ENCODE measurements around the gene IGSF6.
"Not testable (repeated sequence)": the region's sequence is repeated elsewhere in the genome, so short reads cannot be mapped to it uniquely, and the experiment has no call there.

The IGSF6 gene

DNA sequence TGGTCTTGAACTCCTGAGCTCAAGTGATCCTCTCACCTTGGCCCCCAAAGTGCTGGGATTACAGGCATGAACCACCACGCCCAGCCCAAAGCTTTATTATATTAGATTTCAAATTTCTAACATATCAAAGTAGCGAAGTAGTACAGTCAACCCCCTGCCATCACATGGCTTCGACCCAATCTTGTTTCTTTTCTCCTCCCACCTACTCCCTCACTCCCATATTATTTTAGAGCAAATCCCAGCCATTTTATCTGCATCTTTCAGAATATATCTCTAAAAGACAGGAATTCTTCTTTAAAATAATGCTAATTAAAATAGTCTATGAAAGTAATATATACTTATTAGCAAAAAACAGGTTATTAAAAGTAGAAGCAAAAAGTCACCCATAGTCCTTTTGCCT lies 893 bp downstream of the IGSF6 start:
- no peak for DNase-seq

DNA sequence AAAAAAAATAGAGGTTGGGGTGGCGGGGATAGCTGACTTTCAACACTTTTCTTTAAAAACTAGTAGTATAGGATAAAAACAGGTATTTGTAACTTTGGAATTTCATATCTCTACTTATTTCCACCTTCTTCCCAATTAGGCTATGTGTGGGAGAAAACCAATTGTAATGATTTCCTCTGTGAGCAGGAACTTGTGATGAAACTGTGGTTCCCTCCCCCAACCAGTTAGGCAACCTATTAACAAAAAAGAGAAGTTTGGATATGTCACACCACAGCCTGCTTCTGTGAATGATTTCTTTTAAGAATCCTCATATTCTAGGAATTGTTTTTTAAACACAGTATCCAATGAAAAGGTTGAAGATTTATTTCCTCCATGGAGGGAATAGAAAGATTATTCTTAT lies 1.9 kb downstream of the IGSF6 start:
- DNase-seq, result no peak

DNA sequence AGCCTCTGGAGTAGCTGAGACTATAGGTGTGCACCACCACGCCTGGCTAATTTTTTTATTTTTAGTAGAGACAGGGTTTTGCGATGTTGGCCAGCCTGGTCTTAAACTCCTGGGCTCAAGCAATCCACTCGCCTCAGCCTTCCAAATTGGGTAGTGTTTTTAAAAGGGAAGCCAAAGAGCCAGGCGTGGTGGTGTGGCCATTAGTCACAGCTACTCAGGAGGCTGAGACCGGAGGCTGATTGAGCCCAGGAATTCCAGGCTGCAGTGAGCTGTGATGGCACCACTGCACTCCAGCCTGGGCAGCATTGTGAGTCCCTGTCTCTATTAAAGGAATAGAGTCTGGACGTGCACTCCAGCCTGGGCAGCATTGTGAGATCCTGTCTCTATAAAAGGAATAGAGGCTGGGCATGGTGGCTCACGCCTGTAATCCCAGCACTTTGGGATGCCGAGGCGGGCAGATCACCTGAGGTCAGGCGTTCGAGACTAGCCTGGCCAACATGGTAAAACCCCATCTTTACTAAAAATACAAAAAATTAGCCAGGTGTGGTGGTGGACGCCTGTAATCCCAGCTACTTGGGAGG lies 2.5 kb downstream of the IGSF6 start:
- DNase-seq, result not testable (repeated sequence)

DNA sequence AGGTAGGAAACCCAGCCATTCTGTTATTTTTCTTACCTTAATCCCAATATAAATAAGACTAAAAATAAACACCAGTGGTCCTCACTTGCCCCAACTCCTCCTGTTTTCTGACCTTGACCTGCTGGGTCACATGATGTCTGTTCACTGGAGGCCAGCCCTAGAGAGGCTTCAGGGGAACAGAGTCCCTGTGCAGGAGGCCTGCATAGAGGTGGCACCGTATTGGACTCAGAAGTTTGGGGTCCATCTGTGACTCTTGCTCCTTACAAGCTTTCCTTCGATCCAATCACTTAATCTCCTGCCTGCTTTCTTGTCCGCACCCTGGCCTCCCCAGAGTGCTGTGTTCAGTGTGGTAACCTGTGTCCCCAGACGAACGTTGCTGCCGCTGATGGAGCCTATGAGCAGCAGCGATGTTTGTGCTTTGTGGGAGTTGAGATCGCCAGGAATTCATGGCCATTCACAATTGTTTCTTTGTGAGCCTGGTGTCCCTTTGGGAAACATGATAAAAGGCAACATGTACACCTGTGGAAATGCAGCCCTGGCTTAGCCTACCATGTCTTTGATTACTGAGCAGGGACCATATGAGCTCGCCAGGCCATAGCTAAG lies 4.7 kb downstream of the IGSF6 start:
- DNase-seq, result no peak

DNA sequence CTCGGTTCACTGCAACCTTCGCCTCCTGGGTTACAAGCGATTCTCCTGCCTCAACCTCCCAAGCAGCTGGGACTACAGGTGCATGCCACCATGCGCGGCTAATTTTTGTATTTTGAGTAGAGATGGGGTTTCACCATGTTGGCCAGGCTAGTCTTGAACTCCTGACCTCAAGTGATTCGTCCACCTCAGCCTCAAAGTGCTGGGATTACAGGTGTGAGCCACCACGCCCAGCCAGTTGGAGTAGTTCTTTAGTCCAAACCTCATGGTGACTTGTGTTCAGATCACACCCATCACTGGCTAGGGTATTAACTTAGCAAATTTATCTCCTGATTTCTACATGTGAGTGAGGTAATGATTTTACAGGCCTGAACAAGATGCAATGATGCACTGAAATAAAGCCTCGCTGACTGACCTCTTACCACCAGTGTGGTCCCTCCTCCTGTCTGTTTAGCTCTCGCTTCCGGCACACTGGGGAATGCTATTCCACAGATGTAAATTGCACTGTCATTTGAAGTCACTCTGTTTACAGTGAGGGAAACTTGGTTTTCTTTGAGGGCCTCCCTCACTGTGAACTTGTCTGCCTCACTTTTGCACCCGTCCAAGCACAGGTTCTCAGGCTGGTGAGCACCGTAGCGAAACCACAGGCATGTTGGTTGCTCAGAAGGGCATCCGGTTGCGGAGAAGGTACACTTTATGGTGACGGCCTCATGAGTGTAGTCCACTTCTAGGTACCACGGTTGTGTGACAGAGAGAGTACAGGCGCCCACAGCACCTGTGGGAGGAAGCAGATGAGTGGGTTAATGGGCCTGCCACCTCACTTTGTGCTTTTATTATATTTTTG lies 5.5 kb downstream of the IGSF6 start:
- DNase-seq, result no peak

DNA sequence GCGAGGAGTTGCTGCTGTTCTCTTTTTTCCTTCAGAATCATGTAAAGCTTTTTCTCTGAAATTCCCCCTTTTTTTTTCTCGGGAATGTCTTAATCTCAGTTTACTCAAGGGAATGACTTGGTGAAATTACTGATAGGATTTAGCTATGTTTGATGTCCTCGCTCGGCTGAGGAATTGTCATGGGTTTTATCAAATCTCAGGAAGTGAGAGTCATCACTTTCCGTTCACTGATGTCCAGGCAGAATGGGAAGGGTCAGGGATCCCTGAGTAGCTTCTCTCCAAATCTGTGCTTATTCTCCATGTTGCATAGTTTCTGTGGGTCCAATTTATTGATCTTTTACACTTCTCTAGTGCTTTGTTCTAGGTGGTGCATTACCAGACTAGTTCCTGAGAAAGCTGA lies 6.3 kb downstream of the IGSF6 start:
- DNase-seq, result no peak

DNA sequence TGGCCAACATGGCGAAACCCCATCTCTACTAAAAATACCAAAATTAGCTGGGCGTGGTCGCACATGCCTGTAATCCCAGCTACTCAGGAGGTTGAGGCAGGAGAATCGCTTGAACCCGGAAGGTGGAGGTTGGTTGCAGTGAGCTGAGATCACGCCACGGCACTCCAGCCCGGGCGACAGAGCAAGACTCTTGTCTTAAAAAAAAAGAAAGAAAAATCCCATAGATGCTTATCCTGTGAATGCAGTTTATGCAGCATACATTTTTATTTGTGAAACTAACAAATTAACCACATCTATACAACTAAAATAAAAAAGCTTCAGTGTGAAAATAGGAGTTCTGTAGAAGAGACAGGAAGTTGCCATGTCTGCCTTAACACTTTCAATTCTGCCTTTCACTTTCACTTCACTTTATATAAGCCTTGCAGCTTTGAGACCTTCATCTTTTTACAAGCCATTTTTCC lies 7.1 kb downstream of the IGSF6 start:
- no peak for DNase-seq

DNA sequence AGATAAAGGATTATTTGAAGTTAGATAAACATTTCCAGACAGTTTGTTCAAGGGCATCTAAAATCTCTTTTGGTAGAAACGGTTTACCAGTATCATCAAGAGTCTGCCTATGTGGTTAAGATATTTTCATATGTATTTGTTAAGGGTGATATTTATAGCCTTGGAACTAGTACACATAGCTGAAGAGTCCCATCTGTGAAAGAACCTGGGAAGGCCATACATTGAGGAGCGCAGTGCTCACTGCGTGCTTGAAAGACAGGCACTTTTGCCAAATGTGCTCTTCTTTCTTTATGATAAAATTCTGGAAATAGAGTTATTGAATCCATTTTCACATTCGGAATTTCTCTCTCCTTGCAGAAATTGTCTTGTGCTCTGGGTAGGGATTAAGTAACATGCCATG lies 7.7 kb downstream of the IGSF6 start:
- DNase-seq, result no peak

DNA sequence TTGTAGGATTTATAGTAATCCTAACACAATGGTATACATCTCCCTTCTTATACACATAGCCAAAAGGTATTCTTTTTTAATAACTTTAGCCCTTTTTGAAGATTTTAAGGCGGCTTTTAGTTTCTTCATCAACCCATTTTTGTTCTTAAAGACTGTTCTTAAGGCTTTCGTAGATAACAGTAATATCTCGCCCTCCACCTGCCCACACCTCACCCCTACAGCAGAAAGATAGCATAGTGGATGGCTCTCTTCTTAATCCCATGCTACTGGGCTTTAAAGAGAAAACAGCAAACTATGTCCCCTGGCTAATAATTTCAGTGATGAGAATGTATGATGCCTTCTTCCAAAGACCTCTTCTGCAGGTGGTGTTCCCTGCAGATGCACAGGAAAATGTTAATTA lies 8.6 kb downstream of the IGSF6 start:
- no peak for DNase-seq

DNA sequence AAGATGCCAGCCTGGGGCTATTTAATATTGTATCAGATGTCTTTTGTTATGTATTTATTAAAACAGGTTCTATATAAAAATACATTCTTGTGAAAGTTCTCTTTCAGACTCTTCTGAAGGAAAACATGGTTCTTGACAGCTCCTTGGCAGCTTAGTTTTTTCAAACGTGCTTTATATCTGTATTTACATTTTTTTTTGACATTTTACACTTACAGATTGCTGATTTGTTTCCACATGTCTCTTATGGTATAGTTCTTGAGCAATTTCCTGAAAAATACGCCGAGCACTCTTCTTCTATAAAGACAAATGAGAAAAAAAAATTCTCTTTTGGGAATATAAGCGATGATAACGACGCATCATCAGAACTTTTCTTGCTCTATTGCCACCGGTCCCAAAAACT lies 9.5 kb downstream of the IGSF6 start:
- no peak for DNase-seq

DNA sequence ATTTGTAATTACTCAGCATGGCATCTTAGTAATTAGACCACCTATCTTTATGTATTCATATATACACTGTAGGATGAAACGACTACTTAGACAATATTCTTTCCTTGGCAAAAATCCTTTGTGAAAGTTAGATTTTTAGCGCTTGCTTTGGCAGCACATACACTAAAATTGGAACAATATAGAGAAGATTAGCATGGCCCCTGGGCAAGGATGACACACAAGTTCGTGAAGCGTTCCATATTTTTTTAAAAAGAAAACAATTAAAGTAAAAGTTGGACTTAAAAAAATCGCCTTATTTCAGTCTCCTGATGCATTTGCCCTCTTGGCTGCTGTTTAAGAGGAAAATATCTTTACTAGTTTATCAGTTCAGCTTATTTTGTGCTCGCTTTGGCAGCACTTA lies 10.5 kb downstream of the IGSF6 start:
- DNase-seq, result no peak

DNA sequence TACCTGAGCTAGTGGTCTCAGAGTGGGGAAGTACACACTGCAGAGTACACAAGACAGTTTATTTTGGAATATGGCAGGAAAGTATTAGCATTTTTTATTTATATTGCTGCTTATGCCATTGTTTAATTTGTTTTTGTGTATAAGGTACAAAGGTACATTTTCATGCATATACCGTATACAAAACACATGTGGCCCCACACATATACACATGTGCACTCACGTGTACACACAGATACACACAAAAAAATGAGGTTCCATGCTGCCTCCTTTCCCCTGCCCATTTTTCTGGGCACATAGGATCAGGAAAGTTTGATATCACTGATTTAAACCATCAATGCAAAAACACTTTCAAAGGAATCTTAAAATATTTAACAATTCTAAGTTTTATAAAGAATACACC lies 12.9 kb downstream of the IGSF6 start:
- DNase-seq, result no peak

DNA sequence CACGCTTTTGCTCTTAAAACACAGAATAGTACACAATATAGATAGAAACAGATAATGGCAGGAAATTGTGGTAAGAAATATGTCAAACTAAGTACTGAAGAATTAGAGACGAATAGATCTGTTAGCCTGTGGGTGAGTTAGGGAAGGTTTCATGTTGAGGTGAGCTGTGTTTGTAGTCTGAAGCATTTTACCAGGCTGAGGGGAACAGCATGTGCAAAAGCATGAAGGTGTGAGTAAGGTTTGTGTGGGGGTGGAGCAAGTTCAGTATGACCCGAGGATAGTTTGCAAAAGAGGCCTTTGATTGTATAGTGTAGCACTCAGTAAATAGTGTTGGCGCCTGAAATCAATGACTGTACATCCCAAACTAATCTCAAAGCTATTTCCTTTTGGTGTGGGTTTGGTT lies 13.8 kb downstream of the IGSF6 start:
- no peak for DNase-seq

DNA sequence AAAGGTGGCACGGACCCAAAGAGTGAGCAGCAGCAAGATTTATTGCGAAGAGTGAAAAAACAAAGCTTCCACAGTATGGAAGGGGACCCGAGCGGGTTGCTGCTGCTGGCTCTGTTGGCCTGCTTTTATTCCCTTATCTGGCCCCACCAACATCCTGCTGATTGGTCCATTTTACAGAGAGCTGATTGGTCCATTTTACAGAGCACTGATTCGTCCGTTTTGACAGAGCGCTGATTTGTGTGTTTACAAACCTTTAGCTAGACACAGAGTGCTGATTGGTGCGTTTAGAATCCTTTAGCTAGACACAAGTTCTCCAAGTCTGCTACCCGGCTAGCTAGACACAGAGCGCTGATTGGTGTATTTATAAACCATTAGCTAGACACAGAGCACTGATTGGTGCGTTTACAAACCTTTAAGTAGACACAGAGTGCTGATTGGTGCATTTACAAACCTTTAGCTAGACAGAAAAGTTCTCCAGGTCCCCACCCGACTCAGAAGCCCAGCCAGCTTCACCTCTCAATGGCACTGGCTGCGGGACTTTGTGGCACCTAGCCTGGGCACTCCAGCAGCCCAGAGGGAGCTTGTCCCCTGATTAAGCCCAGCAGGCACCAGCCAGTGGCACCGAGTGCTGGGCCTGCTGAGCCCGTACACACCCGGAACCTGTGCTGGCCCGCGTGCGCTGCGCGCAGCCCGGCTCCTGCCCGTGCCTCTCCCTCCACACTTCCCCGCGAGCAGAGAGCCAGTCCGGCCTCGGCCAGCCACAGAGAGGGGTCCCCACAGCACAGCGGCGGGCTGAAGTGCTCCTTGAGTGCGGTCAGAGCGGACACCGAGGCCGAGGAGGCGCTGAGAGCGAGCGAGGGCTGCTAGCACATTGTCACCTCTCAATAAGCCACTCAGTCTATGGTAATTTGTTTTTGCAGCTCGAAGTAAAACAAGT lies 15.1 kb downstream of the IGSF6 start:
- no peak for DNase-seq

DNA sequence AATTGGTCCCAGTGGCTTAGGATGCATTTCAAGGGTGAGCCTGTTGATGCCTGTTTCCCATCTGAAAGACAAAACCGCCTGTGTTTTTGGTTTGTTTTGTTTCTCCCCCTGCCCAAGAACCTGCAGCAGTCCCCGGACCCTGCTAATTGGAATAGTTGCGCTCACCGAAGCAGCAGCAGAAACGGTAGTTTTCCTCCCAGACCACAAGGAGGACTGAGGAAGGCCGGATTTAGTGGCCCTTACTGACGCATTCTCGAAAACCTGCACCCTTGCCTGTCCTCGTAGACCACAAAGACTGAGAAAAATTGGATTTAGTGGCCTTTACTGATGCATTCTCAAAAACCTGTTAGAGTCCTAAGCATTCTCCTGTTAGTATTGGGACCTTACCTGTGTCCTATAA lies 16.7 kb downstream of the IGSF6 start:
- not testable (repeated sequence) for DNase-seq

DNA sequence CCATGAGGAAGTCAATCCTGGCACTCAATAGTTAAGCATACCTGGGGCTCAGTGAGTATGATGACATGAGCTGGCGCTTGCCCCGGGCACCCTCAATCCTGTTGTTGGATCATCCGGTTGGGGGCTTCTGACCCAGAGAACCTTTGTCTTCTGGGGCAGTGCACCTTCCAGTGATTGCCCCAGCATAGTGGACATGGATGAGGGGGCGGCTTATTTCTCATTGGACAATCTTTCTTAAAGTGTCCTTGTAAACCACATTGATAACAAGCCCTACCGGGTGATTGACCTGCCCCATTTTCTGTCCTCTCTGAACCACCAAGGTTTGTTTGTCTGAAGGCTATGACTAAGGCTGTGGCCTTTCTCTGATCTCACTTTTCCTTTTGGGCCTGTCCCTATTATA lies 18.2 kb downstream of the IGSF6 start:
- no peak for DNase-seq

DNA sequence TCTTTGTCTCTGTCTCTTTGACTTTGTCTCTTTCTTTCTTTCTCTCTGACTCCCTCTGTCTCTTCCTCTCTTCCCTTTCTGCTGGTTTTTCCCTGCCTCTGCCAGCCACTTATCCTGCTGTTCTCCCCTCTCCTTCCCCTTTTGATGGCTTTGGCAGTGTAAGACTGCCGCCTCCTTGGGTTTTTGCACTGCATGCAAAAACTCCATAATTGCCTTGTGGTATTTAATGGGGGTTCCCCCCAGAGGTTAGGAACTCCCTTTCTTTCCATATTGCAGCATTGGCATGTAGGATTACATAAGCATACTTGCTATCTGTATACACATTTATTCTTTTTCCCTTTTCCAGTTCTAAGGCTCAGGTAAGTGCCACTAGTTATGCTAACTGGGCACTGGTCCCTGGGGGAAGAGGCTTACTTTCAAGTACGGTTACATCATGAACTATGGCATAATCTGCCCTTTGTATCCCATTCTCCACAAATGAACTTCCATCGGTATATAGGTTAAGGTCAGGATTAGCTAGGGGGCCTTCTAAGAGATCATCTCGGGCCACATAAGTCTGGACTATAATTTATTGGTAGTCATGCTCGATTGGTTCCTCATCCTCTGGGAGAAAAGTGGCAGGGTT lies 20.3 kb downstream of the IGSF6 start:
- not testable (repeated sequence) for DNase-seq

DNA sequence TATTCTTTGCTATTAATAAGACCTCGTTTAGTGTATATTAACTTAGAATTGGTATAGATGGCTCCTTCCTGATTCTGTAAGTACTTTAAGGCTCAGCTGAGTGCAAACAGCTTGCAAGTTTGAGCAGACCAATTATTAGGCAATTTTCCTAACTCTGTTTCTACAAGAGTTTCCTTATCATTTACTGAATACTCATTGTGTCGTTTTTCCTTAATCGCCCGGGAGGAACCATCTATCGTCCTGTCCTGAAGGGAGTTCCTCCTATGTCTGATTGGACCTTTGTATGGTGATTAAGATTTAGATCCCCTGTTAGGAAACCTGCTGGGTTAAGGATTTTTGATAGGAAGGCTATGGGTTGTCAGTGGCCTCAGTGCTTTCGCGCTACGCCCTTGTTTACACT lies 21.0 kb downstream of the IGSF6 start:
- DNase-seq, result not testable (repeated sequence)

DNA sequence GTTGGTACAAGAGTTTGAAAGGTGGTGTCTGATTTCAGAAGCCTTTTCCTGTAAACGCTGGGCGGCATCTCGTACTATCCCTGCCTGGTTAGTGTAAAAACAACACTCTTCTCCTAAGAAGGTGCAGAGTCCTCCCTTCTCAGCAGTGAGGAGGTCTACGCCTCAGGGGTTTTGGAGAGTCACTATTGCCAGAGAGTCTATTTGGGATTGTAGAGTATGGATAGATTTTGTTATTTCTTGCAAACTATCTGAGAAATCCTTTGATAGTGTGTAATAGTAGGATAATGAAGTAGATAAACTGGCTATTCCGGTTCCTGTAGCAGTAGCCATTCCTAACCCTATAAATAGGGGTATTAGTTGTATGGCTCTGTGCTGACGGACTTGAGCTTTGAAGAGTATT lies 21.5 kb downstream of the IGSF6 start:
- not testable (repeated sequence) for DNase-seq

DNA sequence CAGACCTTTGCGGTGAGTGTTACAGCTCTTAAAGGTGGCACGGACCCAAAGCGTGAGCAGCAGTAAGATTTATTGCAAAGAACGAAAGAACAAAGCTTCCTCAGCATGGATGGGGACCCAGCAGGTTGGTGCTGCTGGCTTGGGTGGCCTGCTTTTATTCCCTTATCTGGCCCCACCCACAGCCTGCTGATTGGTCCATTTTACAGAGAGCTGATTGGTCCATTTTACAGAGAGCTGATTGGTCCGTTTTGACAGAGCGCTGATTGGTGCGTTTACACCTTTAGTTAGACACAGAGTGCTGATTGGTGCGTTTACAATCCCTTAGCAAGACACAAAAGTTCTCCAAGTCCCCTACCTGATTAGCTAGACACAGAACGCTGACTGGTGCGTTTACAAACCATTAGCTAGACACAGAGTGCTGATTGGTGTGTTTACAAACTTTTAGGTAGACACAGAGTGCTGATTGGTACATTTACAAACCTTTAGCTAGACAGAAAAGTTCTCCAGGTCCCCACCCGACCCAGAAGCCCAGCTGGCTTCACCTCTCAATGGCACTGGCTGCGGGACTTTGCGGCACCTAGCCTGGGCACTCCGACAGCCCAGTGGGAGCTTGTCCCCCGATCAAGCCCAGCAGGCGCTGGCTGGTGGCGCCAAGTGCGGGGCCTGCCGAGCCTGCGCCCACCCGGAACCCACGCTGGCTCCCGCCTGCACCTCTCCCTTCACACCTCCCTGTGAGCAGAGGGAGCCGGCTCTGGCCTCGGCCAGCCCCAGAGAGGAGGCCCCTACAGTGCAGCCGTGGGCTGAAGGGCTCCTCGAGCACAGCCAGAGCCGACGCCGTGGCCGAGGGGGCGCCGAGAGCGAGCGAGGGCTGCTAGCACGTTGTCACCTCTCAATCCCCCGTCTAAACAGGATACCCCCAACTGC lies 22.5 kb downstream of the IGSF6 start:
- DNase-seq, result not testable (repeated sequence)

DNA sequence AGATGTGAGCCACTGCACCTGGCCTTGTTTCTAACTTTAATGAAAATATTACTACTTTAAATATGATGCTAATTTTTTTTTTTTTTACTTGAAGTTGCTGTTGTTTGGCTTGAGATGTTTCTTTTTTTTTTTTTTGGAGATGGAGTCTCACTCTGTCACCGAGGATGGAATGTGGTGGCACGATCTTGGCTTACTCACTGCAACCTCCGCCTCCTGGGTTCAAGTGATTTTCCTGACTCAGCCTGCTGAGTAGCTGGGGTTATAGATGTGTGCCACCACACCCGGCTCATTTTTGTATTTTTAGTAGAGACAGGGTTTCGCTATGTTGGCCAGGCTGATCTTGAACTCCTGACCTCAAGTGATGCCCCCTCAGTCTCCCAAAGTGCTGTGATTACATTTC lies 23.6 kb downstream of the IGSF6 start:
- no peak for DNase-seq
